CD4-positive, alpha-beta memory T cell (primary cell): Measurements from ENCODE around the gene SDCBP2. TPM values are rescaled to one million over a fixed set of nuclear protein-coding genes. Genes with fewer than 3 reads are reported as not detected.

Experiments used
- CTCF ChIA-PET: fragments of 350-600 bp; sonication (Branson Sonifier 250); formaldehyde crosslinking; loops from one replicate; lab custom pipeline; 2021; ENCODE audit warnings: inconsistent platforms; ENCODE audit not compliant: partially characterized antibody; lab: Charles Lee
- POLR2A ChIA-PET: fragments of 350-600 bp; sonication (Branson Sonifier 250); formaldehyde crosslinking; loops from one replicate; lab custom pipeline; 2021; ENCODE audit not compliant: partially characterized antibody; lab: Charles Lee
- DNase-seq, 5 donors: peaks; one replicate each; pipeline versions ENCODE4 v3.0.0 to v3.0.0-alpha.2; 2020 to 2022; ENCODE audit warnings: mixed read lengths in 1 of 5
- H3K27ac ChIP-seq: one replicate; pipeline ENCODE4 v1.7.0; 2013; ENCODE audit warnings: low read depth, low read length
- H3K27me3 ChIP-seq: 2 replicates; pipeline ENCODE4 v1.7.0; 2013; ENCODE audit warnings: mild to moderate bottlenecking, low read length, moderate library complexity; ENCODE audit not compliant: insufficient read depth
- H3K36me3 ChIP-seq: 2 replicates; pipeline ENCODE4 v1.7.0; 2013; ENCODE audit warnings: mild to moderate bottlenecking, low read length, moderate library complexity; ENCODE audit not compliant: insufficient read depth
- H3K4me1 ChIP-seq: 2 replicates; pipeline ENCODE4 v1.7.0; 2013; ENCODE audit warnings: mild to moderate bottlenecking, low read length, moderate library complexity; ENCODE audit not compliant: insufficient read depth
- H3K4me3 ChIP-seq, 2 donors: one replicate each; pipeline ENCODE4 v1.7.0; 2013; ENCODE audit warnings: low read length in 2 of 2, mild to moderate bottlenecking in 1 of 2
- H3K9me3 ChIP-seq, 2 donors: one replicate each; pipeline ENCODE4 v1.7.0; 2013; ENCODE audit warnings: low read length in 2 of 2, control low read depth in 1 of 2; ENCODE audit not compliant: control insufficient read depth in 1 of 2
- H3K27ac Mint-ChIP-seq, 7 donors: one replicate each; pipeline ENCODE4 v1.8.0; 2020 to 2021; ENCODE audit warnings: mixed read lengths in 7 of 7, mild to moderate bottlenecking in 6 of 7, inconsistent platforms in 3 of 7, moderate library complexity in 3 of 7
- H3K27me3 Mint-ChIP-seq, 2 donors: one replicate each; pipeline ENCODE4 v1.8.0; 2020 to 2021; ENCODE audit warnings: mixed read lengths in 2 of 2
- H3K36me3 Mint-ChIP-seq, 2 donors: one replicate each; pipeline ENCODE4 v1.8.0; 2020 to 2021; ENCODE audit warnings: mixed read lengths in 2 of 2, inconsistent platforms in 1 of 2, mild to moderate bottlenecking in 1 of 2
- H3K4me1 Mint-ChIP-seq, 4 donors: one replicate each; pipeline ENCODE4 v1.8.0; 2020 to 2021; ENCODE audit warnings: mixed read lengths in 4 of 4, mild to moderate bottlenecking in 1 of 4
- H3K4me3 Mint-ChIP-seq, 8 donors: one replicate each; pipeline ENCODE4 v1.8.0; 2020 to 2021; ENCODE audit warnings: mixed read lengths in 8 of 8, mild to moderate bottlenecking in 7 of 8, moderate library complexity in 6 of 8, inconsistent platforms in 3 of 8
- H3K9me3 Mint-ChIP-seq, 8 donors: one replicate each; pipeline ENCODE4 v1.8.0; 2020 to 2021; ENCODE audit warnings: mixed read lengths in 8 of 8, mild to moderate bottlenecking in 5 of 8, inconsistent platforms in 3 of 8, moderate library complexity in 1 of 8
- intact Hi-C: fragments of 100-400 bp; cut with micrococcal nuclease; formaldehyde crosslinking; loops from one replicate; pipeline ENCODE4 v1.15.1; 2023
- polyA plus RNA-seq, 2 donors: library from polyadenylated mRNA; unstranded; fragments of 300-500 nt; fragmentation: Illumina TruSeq; gene quantifications; one replicate each; pipeline ENCODE4 v1.2.3, GENCODE V29; 2021
- total RNA-seq, 2 experiments: library from RNA; stranded (reverse); gene quantifications; one replicate each; pipeline ENCODE4 v1.2.3, GENCODE V29; 2021

SDCBP2 gene
- total and polyA plus RNA-seq, 4 experiments from 2014 or later, result 0.61 to 2.2 (median 1.2) TPM

GRCh38 chr20:1281279-1282057 lies 47.5 kb downstream of the SDCBP2 start:
- no peaks in the 10 kb centered on the region for H3K9me3 Mint-ChIP-seq
- H3K27me3 Mint-ChIP-seq, result no peaks in the 10 kb centered on the region
- Histone ChIP-seq H3K4me3 (no peak overlapping the region), H3K27ac (no peak overlapping the region), H3K4me1 (peaks cover 10% of the 10 kb centered on the region), H3K36me3 (no peaks in the 10 kb centered on the region), H3K9me3 (no peaks in the 10 kb centered on the region), H3K27me3 (no peaks in the 10 kb centered on the region)
- intact Hi-C loops, result no loop called here
- H3K4me1 Mint-ChIP-seq, result peaks cover 11 to 35% (median 28%) of the 10 kb centered on the region in 4 donors
- CTCF ChIA-PET, result interaction anchor here (1.3 to 1.7 kb wide), 2 partner anchors 31 to 68 kb away, joined by 3 read pairs; no protein-coding TSS in a partner anchor
- peaks cover 1 to 7% of the 10 kb centered on the region in 2 donors for H3K36me3 Mint-ChIP-seq
- peak overlapping the region in 3 of 7 donors; percentile 68 to 77 (median 76) for H3K27ac Mint-ChIP-seq
- H3K4me3 Mint-ChIP-seq, result peak overlapping the region in 3 of 8 donors; percentile 3 to 17 (median 12)
- DNase-seq, result no peak
- POLR2A ChIA-PET, result interaction anchor here (0.9 to 1.4 kb wide), 3 partner anchors 9 to 14 kb away, joined by 3 to 5 read pairs (median 3); no protein-coding TSS in a partner anchor

GRCh38 chr20:1280195-1281102 lies 48.5 kb downstream of the SDCBP2 start:
- H3K9me3 ChIP-seq, result no peaks in the 10 kb centered on the region
- ChIA-PET CTCF (interaction anchor here (0.6 to 1.3 kb wide), 2 partner anchors 13 to 32 kb away, joined by 3 to 4 read pairs; no protein-coding TSS in a partner anchor), POLR2A (interaction anchor here (1.2 kb wide), 1 partner anchor 10 kb away, joined by 3 read pairs; no protein-coding TSS in a partner anchor)
- Mint-ChIP-seq H3K9me3 (no peaks in the 10 kb centered on the region), H3K4me3 (peak overlapping the region in 1 of 8 donors; percentile 3), H3K27ac (peak overlapping the region in 1 of 7 donors; percentile 39), H3K4me1 (peaks cover 6 to 26% (median 23%) of the 10 kb centered on the region in 4 donors), H3K27me3 (no peaks in the 10 kb centered on the region), H3K36me3 (peaks cover 3 to 7% of the 10 kb centered on the region in 2 donors)
- H3K4me1 ChIP-seq, result peaks cover 5% of the 10 kb centered on the region
- H3K27ac ChIP-seq, result no peak overlapping the region
- no peaks in the 10 kb centered on the region for H3K27me3 ChIP-seq
- no peak for DNase-seq
- intact Hi-C loops, result no loop called here
- no peaks in the 10 kb centered on the region for H3K36me3 ChIP-seq
- H3K4me3 ChIP-seq, result no peak overlapping the region

- no peak overlapping the region for H3K4me3 Mint-ChIP-seq
- no peaks in the 10 kb centered on the region for H3K27me3 Mint-ChIP-seq
- H3K36me3 Mint-ChIP-seq, result peaks cover 4 to 7% of the 10 kb centered on the region in 2 donors
- CTCF ChIA-PET, result no interaction called here
- H3K4me1 Mint-ChIP-seq, result peaks cover 4 to 18% (median 13%) of the 10 kb centered on the region in 4 donors
- Histone ChIP-seq H3K9me3 (no peaks in the 10 kb centered on the region), H3K4me1 (peaks cover 3% of the 10 kb centered on the region), H3K27me3 (no peaks in the 10 kb centered on the region), H3K36me3 (no peaks in the 10 kb centered on the region), H3K27ac (no peak overlapping the region), H3K4me3 (no peak overlapping the region)
- no peak for DNase-seq
- H3K27ac Mint-ChIP-seq, result peak overlapping the region in 1 of 7 donors; percentile 9
- no peaks in the 10 kb centered on the region for H3K9me3 Mint-ChIP-seq
- intact Hi-C loops, result no loop called here
- POLR2A ChIA-PET, result interaction anchor here (0.6 kb wide), 1 partner anchor 164 kb away, joined by 3 read pairs; no protein-coding TSS in a partner anchor
Observed at GRCh38 chr20:1278993-1279392, 49.9 kb downstream of the SDCBP2 start.

GRCh38 chr20:1277529-1278322 lies 51.2 kb downstream of the SDCBP2 start:
- no peaks in the 10 kb centered on the region for H3K27me3 ChIP-seq
- H3K27ac Mint-ChIP-seq, result no peak overlapping the region
- no peaks in the 10 kb centered on the region for H3K36me3 ChIP-seq
- H3K4me3 Mint-ChIP-seq, result no peak overlapping the region
- no peaks in the 10 kb centered on the region for H3K9me3 Mint-ChIP-seq
- peaks cover 6 to 7% of the 10 kb centered on the region in 2 donors for H3K36me3 Mint-ChIP-seq
- no peak for DNase-seq
- no peak overlapping the region for H3K4me3 ChIP-seq
- H3K4me1 ChIP-seq, result no peaks in the 10 kb centered on the region
- no peak overlapping the region for H3K27ac ChIP-seq
- intact Hi-C loops, result no loop called here
- ChIA-PET POLR2A (no interaction called here), CTCF (no interaction called here)
- H3K9me3 ChIP-seq, result no peaks in the 10 kb centered on the region
- H3K4me1 Mint-ChIP-seq, result peaks cover 0 to 11% (median 3%) of the 10 kb centered on the region in 4 donors
- no peaks in the 10 kb centered on the region for H3K27me3 Mint-ChIP-seq

GRCh38 chr20:1275919-1276318 lies 53.0 kb downstream of the SDCBP2 start:
- no peak overlapping the region for H3K27ac ChIP-seq
- Mint-ChIP-seq H3K9me3 (no peaks in the 10 kb centered on the region), H3K36me3 (peaks cover 0 to 6% of the 10 kb centered on the region in 2 donors), H3K4me1 (peaks cover 0 to 6% (median under 1%) of the 10 kb centered on the region in 4 donors), H3K27ac (peak overlapping the region in 2 of 7 donors; percentile 39 to 71), H3K27me3 (no peaks in the 10 kb centered on the region), H3K4me3 (no peak overlapping the region)
- no peaks in the 10 kb centered on the region for H3K4me1 ChIP-seq
- no peaks in the 10 kb centered on the region for H3K36me3 ChIP-seq
- CTCF ChIA-PET, result interaction anchor here (1.5 kb wide), 1 partner anchor 8 kb away, joined by 3 read pairs; no protein-coding TSS in a partner anchor
- DNase-seq, result no peak
- no peaks in the 10 kb centered on the region for H3K9me3 ChIP-seq
- H3K27me3 ChIP-seq, result no peaks in the 10 kb centered on the region
- intact Hi-C loops, result no loop called here
- no peak overlapping the region for H3K4me3 ChIP-seq
- POLR2A ChIA-PET, result interaction anchor here (0.9 to 1.3 kb wide), 2 partner anchors 9 to 20 kb away, joined by 3 read pairs; no protein-coding TSS in a partner anchor

- Histone ChIP-seq H3K36me3 (no peaks in the 10 kb centered on the region), H3K4me1 (no peaks in the 10 kb centered on the region), H3K9me3 (no peaks in the 10 kb centered on the region), H3K27ac (no peak overlapping the region), H3K4me3 (no peak overlapping the region), H3K27me3 (no peaks in the 10 kb centered on the region)
- ChIA-PET CTCF (interaction anchor here (0.6 to 1.5 kb wide), 2 partner anchors 9 to 14 kb away, joined by 3 read pairs; no protein-coding TSS in a partner anchor), POLR2A (interaction anchor here (1.3 kb wide), 1 partner anchor 8 kb away, joined by 3 read pairs; no protein-coding TSS in a partner anchor)
- H3K27ac Mint-ChIP-seq, result peak overlapping the region in 1 of 7 donors; percentile 7
- H3K36me3 Mint-ChIP-seq, result peaks cover 0 to 5% of the 10 kb centered on the region in 2 donors
- DNase-seq, result no peak
- H3K27me3 Mint-ChIP-seq, result no peaks in the 10 kb centered on the region
- H3K9me3 Mint-ChIP-seq, result no peaks in the 10 kb centered on the region
- H3K4me3 Mint-ChIP-seq, result peak overlapping the region in 1 of 8 donors; percentile 5
- intact Hi-C loops, result no loop called here
- peaks cover 0 to 7% (median 1%) of the 10 kb centered on the region in 4 donors for H3K4me1 Mint-ChIP-seq
Observed at GRCh38 chr20:1274485-1275311, 54.2 kb downstream of the SDCBP2 start.
